Activated naive CD4-positive, alpha-beta T cell treated with anti-CD3 and anti-CD28 coated beads, Interleukin-2, amount 50 U/mL, for 24 hours (primary cell): ENCODE data around the gene MARS1.

Source experiments
- H3K27ac Mint-ChIP-seq: one replicate; pipeline ENCODE4 v1.8.0; 2021; ENCODE audit warnings: mild to moderate bottlenecking, mixed read lengths
- H3K27me3 Mint-ChIP-seq: one replicate; pipeline ENCODE4 v1.8.0; 2021; ENCODE audit warnings: mixed read lengths
- H3K36me3 Mint-ChIP-seq: one replicate; pipeline ENCODE4 v1.8.0; 2021; ENCODE audit warnings: mixed read lengths
- H3K4me1 Mint-ChIP-seq: one replicate; pipeline ENCODE4 v1.8.0; 2021; ENCODE audit warnings: mixed read lengths
- H3K4me3 Mint-ChIP-seq: one replicate; pipeline ENCODE4 v1.8.0; 2021; ENCODE audit warnings: mild to moderate bottlenecking, mixed read lengths
- H3K9me3 Mint-ChIP-seq: one replicate; pipeline ENCODE4 v1.8.0; 2021; ENCODE audit warnings: mixed read lengths

The MARS1 gene

DNA sequence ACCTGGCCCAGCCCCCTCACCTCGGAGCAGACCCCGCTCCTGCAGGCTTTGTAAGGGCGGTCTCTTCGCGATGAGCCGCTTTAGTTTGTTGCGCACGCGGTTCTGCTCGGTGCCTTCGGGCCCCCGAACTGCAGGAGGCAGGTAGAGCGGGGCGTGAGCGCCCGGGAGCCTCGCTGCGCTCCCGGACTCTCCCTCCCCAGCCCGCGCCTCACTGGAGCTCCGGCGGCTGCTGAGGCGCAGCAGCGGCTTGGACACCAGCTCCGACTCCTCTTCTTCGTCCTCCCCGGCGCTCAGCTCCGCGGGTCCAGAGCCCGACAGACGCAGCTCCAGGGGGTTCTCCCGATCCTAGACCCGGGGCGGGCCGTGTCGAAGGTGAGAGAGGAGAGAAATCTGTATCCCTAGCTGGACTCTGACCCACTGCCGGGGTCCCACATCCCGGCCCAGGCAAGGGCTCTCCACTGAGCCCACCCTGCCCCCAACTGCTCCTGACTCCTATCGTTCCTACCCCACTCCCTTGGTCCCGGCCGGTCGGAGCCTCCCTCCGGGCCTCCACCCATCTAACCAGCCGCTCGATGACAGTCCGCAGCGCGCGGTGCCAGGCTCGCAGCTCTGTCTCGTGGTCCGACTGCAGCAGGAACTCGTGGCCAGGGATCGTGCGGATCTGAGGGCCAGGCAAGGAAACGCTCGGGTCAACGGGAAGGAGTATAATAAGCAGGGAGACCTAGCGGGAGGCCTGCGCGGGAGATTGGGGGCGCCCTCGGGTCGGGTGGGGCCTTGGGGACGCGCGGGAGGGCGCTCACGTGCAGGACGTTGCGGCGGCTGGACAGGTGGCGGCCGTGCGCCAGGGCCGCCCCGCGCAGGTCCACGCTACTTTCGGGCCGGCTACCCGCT is 12.4 kb upstream of the MARS1 start:
- Mint-ChIP-seq H3K4me3 (peak overlapping the region; percentile 95), H3K36me3 (peaks cover 12% of the 10 kb centered on the region), H3K27me3 (no peaks in the 10 kb centered on the region), H3K9me3 (no peaks in the 10 kb centered on the region), H3K4me1 (peaks cover 85% of the 10 kb centered on the region), H3K27ac (peak overlapping the region; percentile 69)

DNA sequence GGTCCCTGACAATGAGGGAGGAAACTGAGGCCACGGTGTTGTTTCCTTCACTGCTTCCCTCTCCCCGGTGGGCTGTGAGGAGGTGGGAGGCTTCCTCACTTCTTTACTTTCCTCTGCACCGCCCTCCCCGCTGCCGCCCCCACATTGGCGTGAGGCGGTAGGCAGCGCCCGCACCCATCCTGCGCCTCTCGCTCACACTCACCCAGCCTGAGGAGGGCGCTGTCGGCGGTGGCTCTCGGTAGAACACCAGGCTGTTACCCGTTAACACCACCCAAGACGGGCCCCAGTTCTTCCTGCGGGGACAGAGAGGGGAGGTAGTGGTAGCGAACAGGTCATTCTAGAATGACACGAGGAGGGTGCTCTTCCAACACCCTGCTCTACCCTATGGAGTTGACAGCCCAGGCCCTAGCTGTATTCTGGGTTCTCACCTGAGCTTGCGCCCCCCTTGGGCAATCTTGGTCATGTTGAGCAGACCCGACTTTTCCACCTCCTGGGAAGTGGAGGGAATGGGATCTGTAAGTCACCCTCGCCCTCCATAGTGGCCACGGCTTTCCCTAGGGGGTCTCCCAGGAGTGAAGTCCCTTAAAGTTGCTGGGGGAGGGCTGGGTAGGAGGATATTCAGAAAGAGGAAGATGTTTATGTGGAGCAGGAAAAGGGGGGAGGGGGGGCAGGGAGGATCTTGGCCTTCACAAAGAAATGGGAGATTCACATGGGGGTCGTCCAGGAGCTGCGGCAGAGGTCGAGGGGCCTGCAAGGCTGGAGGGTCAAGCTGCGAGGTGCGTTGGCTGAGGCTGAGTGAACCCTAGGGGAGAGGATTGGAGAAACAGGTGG is 11.5 kb upstream of the MARS1 start:
- H3K9me3 Mint-ChIP-seq = no peaks in the 10 kb centered on the region
- H3K27me3 Mint-ChIP-seq = no peaks in the 10 kb centered on the region
- H3K4me3 Mint-ChIP-seq = peak overlapping the region; percentile 95
- peaks cover 88% of the 10 kb centered on the region for H3K4me1 Mint-ChIP-seq
- H3K27ac Mint-ChIP-seq = peak overlapping the region; percentile 91
- H3K36me3 Mint-ChIP-seq = peaks cover 12% of the 10 kb centered on the region

DNA sequence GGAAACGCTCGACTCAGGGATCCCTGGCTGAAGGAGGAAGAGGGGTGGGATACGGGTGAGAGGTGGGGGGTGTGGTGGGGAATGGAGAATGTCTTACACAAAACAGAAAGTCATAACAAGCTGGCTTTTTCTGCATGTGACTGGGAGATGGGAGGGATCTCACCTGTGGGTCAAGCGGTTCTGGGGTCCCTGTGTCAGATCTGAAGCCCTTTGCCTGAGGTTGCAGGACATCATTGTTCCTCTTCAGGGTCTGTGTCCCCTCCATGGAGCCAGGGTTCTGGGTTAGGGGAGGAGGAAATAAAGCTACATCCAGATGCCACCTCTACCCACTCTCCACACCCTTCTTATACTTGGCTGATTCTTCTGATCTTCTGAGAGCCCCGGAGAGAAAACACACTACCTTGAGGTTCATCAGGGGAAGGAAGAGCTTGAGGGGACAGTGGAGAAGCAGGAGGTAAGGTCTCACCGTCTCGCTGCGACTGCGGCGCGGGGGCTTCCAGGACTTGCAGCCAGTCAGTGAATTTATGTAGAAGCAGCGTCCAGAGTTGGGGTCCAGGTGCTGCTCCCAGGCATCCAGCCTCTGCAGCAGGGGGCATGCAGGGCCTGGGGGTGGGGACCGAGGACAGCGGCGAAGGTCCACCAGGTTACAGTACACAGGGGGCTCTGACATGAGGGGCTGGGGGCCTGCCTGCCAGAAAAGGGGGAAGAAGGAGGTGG is 10.7 kb upstream of the MARS1 start:
- no peaks in the 10 kb centered on the region for H3K9me3 Mint-ChIP-seq
- H3K4me3 Mint-ChIP-seq = peak overlapping the region; percentile 95
- no peaks in the 10 kb centered on the region for H3K27me3 Mint-ChIP-seq
- H3K4me1 Mint-ChIP-seq = peaks cover 88% of the 10 kb centered on the region
- peak overlapping the region; percentile 91 for H3K27ac Mint-ChIP-seq
- H3K36me3 Mint-ChIP-seq = peaks cover 10% of the 10 kb centered on the region

DNA sequence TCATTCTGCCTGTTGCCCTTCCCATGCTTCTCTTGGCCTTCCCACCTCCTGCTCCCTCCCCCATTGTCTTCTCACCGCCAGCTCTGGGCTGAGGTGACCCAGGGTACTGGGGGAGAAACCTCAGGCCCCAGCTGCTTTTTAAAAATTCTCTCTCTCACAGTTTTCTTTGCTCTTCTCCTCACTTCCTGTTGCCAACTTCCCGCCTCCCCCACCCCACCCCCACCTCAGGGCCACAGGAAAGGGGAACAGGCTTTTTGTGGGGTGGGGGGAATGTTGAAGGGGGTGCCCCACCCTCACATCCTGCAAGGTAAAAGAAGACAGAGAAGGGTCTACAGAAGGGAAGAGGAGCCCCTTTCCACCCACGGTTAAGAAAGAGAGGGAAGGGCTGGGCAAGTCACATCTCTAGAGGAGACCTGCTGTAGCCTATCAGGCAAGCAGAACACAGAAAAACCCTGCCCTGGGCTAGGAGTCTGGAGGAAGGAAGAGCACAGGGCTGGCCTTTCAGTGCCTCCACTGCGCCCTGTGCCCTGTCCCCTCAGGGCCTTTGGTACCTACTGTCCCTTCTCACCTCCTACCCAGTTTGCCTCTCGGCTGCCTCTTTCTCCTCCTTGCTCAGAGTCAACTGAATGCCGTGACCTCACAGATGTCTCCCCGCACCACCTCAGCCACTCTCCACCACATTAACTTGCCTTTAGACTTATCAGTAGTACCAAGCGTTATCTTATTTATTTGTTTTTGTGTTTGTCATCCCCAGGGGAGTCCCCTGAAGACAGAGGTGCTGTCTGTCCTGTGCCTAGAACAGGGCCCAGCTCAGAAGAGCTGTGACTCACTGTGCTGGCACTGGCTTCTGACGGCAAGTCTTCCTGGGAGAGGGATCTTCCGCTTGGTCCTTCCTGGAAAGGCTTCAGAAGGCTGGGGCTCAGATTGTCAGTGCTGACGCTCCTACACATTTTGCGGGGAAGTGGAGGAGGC is 9.9 kb upstream of the MARS1 start:
- Mint-ChIP-seq H3K4me1 (peaks cover 81% of the 10 kb centered on the region), H3K36me3 (peaks cover 10% of the 10 kb centered on the region), H3K27ac (peak overlapping the region; percentile 91), H3K27me3 (no peaks in the 10 kb centered on the region), H3K9me3 (no peaks in the 10 kb centered on the region), H3K4me3 (peak overlapping the region; percentile 95)

DNA sequence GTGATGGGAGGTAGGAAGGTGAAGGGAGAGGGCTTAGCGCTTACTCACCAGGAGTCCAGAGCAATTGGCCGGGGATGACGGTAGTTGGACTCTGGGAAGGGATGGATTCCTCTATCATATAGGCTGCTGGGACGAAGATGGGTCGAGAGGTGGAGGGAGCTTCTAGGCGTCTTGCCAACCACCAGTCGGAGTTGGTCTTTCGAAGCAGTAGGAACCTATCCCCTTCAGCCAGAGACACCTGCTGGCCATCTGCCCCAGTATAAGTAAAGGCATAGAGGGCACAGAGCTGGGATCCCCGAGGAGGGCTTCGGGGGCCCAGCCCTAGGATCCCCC is 8.9 kb upstream of the MARS1 start:
- Mint-ChIP-seq H3K4me1 (peaks cover 77% of the 10 kb centered on the region), H3K27me3 (no peaks in the 10 kb centered on the region), H3K9me3 (no peaks in the 10 kb centered on the region), H3K36me3 (peaks cover 7% of the 10 kb centered on the region), H3K27ac (peak overlapping the region; percentile 91), H3K4me3 (peak overlapping the region; percentile 95)

DNA sequence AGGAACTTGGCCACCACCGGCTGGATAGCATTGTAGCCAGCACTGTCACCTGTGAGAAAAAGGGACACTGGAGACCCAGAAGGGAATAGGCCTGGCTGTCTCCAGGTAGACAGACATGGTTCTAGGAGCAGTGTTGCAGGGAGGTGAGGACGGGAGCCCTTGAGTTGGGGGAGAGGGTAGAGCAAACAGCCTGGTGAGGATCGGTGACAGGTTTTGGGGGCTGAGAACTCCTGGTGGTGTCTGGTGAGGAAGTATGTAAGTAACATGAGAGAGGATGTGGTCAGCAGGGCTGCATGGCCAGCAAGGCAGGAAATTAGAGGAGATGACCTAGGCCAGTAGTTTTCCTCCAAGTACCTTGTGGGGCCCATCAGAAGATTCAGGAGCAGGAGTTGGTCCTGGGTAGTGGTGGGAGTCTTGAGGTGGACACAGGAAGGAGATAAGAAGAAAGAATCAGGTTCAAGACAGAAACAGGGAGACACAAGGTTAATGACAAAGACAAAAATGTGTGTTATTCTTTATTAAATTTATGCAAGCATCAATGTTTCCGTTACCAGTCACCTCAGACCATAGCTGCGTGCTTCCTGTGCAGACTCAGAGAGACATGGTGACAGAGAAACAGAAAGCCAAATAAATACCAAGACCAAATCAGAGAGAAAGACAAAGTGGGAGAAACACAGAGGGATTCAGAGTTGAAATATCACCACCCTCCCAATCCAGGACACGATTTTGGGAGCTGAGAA is 8.3 kb upstream of the MARS1 start, which contains the start of gene ARHGAP9:
TSS of gene ARHGAP9 (minus strand) at position 491 of the 740 bp plus-strand sequence. CDS start at position 31, 460 bp downstream.
- H3K4me3 Mint-ChIP-seq = peak within 1 kb of the TSS; percentile 95
- no peaks in the 10 kb centered on the region for H3K27me3 Mint-ChIP-seq
- H3K4me1 Mint-ChIP-seq = peaks cover 72% of the 10 kb centered on the region
- no peaks in the 10 kb centered on the region for H3K9me3 Mint-ChIP-seq
- peak within 1 kb of the TSS; percentile 91 for H3K27ac Mint-ChIP-seq
- H3K36me3 Mint-ChIP-seq = peaks cover 2% of the 10 kb centered on the region

DNA sequence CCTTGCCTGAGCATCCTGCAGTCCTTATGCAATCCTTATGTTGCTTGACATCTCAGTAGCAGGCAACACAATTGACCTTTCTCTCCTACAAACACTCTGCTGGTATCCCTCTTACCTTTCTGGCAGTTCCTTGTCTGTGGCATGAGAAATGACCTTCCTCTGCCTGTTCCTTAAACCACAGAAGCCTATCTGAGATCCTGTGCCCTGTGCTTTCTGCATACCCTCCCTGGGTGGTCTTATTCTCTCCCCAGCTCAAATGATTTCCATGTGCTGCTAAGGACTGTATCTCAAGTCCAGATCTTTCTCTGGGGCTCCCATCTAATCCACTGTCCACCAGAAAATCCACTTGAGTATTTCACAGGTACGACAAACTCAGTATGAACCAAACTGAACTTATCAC is 6.2 kb upstream of the MARS1 start:
- Mint-ChIP-seq H3K27ac (peak overlapping the region; percentile 91), H3K27me3 (no peaks in the 10 kb centered on the region), H3K4me1 (peaks cover 60% of the 10 kb centered on the region), H3K4me3 (peak overlapping the region; percentile 19), H3K9me3 (no peaks in the 10 kb centered on the region), H3K36me3 (no peaks in the 10 kb centered on the region)

DNA sequence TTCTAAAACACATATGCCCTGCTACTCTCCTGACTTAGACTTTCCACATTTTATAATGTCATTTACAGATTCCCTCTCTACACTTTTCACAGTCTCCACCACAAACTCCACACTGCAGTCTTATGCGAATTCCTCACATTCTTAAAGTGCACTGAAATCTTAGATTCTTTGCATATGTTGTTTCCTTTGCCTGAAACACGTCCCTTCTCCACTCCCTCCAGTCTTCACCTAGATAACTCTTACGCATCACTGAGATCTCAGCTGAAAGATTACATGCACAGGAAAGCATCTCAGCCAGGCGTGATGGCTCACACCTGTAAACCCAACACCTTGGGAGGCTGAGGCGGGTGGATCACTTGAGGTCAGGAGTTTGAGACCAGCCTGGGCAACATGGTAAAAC is 4.4 kb upstream of the MARS1 start:
- Mint-ChIP-seq H3K36me3 (peaks cover 5% of the 10 kb centered on the region), H3K27ac (peak overlapping the region; percentile 80), H3K27me3 (no peaks in the 10 kb centered on the region), H3K4me1 (peaks cover 48% of the 10 kb centered on the region), H3K9me3 (no peaks in the 10 kb centered on the region), H3K4me3 (no peak overlapping the region)

DNA sequence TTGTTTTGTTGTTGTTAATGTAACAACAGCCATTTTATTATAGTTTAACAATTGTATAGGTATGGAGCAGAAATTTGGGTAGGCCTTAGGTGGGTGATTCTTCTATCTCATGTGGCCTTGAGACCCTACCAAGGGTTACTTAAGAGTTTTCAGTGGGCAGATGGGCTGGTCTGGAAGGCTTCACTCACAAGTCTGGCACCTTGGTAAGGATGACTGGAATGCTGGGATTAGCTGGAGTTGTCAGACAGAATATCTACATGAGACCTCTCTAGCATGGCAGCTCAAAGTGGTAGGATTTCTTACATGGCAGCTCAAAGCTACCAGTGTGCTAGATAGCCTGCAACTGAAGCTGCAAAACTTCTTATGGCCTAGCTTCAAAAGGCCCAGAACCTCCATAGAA is 2.2 kb upstream of the MARS1 start:
- H3K27me3 Mint-ChIP-seq = no peaks in the 10 kb centered on the region
- peaks cover 44% of the 10 kb centered on the region for H3K4me1 Mint-ChIP-seq
- no peak overlapping the region for H3K27ac Mint-ChIP-seq
- no peak overlapping the region for H3K4me3 Mint-ChIP-seq
- no peaks in the 10 kb centered on the region for H3K9me3 Mint-ChIP-seq
- peaks cover 17% of the 10 kb centered on the region for H3K36me3 Mint-ChIP-seq

DNA sequence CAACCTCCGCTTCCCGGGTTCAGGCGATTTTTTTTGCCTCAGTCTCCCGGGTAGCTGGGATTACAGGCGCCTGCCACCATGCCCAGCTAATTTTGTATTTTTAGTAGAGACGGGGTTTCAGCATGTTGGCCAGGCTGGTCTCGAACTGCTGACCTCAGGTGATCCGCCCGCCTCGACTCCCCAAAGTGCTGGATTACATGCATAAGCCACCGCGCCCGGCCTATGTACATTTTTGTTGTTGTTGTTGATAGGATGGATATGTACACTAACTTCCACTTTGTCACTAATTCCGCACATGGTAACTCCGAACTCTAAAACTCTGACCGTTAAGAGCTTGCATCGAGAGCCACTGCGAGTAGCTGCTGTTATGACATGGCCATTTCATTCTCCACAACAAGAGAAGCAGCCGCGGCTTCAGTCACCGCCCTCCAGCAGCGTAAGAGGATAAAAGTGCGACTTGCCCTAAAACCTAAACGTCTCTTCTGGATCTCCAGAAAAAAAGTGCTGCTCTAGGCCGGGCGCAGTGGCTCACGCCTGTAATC is 742 bp upstream of the MARS1 start:
- Mint-ChIP-seq H3K27me3 (no peaks in the 10 kb centered on the region), H3K27ac (no peak overlapping the region), H3K4me1 (peaks cover 41% of the 10 kb centered on the region), H3K36me3 (peaks cover 24% of the 10 kb centered on the region), H3K9me3 (no peaks in the 10 kb centered on the region), H3K4me3 (peak overlapping the region; percentile 99)

DNA sequence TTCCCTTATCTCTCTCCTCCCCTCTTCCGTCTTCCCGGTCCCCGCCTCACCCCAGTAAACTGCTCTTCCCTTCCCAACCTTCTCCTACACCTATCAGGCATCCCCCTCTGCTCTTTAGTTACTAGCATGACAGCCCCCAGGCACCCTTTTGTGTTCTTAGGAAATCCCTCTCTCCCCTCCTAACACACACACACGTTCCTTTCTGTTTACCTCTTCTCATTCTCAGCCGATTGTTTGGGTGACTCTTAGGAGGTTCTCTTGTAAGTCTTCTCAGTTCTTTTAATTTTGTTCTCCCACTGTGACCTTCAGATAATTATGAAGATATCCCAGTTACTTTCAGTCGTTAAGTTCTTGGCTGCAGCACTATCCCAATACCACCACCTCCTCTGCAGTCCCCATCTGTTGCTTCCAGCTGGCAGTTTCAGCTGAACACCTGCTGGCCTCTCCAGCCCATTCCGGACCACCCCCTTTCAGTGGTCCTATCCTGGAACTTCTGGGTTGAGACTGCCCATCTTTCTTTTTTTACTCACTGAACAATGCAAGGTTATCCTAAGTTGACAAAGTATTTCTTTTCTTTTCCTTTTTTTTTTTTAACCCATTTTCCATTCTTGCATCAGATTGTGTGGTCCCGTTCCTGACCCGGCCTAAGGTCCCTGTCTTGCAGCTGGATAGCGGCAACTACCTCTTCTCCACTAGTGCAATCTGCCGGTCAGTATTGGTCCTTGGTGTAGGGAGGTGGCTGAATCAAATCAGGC is 711 bp downstream of the MARS1 start:
- H3K36me3 Mint-ChIP-seq = peaks cover 27% of the 10 kb centered on the region
- H3K27ac Mint-ChIP-seq = peak overlapping the region; percentile 96
- H3K9me3 Mint-ChIP-seq = no peaks in the 10 kb centered on the region
- H3K4me1 Mint-ChIP-seq = peaks cover 38% of the 10 kb centered on the region
- H3K4me3 Mint-ChIP-seq = peak overlapping the region; percentile 99
- H3K27me3 Mint-ChIP-seq = no peaks in the 10 kb centered on the region

DNA sequence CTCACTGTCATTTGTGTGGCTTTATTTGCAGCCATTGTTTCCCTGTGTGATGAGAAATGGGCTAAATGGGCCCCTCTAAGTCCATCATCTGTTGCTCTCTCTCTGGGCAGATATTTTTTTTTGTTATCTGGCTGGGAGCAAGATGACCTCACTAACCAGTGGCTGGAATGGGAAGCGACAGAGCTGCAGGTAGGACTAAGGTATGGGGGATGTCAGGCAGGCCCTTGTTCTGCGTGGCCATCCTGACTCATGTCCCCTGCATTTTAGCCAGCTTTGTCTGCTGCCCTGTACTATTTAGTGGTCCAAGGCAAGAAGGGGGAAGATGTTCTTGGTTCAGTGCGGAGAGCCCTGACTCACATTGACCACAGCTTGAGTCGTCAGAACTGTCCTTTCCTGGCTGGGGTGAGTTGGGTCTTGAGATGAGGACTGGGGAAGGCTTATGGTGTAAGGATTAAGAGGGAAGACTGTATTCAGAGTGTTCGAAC is 1.3 kb downstream of the MARS1 start:
- H3K27ac Mint-ChIP-seq = peak overlapping the region; percentile 96
- peaks cover 38% of the 10 kb centered on the region for H3K4me1 Mint-ChIP-seq
- peak overlapping the region; percentile 99 for H3K4me3 Mint-ChIP-seq
- no peaks in the 10 kb centered on the region for H3K9me3 Mint-ChIP-seq
- H3K36me3 Mint-ChIP-seq = peaks cover 27% of the 10 kb centered on the region
- no peaks in the 10 kb centered on the region for H3K27me3 Mint-ChIP-seq

DNA sequence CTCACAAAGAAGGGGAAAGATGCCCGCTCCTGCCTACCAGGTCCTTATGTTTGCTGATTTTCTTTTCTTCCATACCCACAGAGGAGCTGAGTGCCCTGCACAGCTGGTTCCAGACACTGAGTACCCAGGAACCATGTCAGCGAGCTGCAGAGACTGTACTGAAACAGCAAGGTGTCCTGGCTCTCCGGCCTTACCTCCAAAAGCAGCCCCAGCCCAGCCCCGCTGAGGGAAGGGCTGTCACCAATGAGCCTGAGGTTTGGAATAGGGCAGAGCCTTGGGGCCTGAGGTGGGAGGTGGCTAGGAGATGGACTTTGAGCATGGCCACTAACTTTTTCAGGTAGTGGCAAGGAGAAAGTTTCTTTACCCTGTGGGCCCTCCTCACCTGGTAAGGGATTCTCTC is 2.3 kb downstream of the MARS1 start:
- Mint-ChIP-seq H3K4me3 (peak overlapping the region; percentile 99), H3K4me1 (peaks cover 38% of the 10 kb centered on the region), H3K9me3 (no peaks in the 10 kb centered on the region), H3K27ac (no peak overlapping the region), H3K36me3 (peaks cover 27% of the 10 kb centered on the region), H3K27me3 (no peaks in the 10 kb centered on the region)
